Transverse colon (tissue), 4 donors: ENCODE results near the gene TROAP.

Experiments used
- POLR2A ChIP-seq: fragments of 450-650 bp; IDR thresholded peaks from one replicate; pipeline ENCODE4 v1.6.1; 2016; ENCODE audit warnings: antibody characterized with exemption, mild to moderate bottlenecking, moderate library complexity
- POLR2AphosphoS5 ChIP-seq, 3 donors: sonication (generic); formaldehyde crosslinking; IDR thresholded peaks; one replicate each; pipeline ENCODE4 v1.6.1; 2016; ENCODE audit warnings: antibody characterized with exemption in 3 of 3
- TF ChIP-seq, protein P1 (sequence below), 5 experiments: fragments of 200-600 bp in 3 of 5; fragments of 450-650 bp in 2 of 5; sonication (generic) in 3 of 5; IDR thresholded peaks; 1 replicate in 2 of 5; 2 replicates in 3 of 5; pipeline ENCODE4 v1.5.1; 2016 to 2017; ENCODE audit warnings: antibody characterized with exemption in 5 of 5, inconsistent platforms in 3 of 5, mild to moderate bottlenecking in 2 of 5, moderate library complexity in 1 of 5

DNA sequence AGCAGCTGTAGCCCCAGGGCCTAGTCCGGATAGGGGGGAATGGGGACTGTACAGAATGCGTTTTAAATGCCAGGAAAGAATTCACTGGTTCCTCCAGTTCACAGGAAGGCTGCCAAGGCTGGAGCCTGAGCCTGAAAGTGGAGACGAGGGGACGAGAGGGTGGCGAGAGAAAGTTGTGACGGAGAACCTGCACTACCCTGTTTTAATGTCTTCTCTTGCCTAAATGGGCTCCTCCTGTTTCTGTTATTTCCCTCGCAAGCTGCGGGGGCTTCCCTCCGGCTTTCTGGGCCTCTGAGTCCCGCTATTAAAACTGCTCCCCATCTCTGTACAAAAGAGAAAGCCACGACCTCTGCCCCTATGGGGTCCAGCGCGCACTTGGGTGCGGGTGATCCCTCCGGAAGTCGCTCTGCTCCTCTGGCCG, 9.4 kb downstream of the TROAP start:
- TF ChIP-seq, protein P1, sequence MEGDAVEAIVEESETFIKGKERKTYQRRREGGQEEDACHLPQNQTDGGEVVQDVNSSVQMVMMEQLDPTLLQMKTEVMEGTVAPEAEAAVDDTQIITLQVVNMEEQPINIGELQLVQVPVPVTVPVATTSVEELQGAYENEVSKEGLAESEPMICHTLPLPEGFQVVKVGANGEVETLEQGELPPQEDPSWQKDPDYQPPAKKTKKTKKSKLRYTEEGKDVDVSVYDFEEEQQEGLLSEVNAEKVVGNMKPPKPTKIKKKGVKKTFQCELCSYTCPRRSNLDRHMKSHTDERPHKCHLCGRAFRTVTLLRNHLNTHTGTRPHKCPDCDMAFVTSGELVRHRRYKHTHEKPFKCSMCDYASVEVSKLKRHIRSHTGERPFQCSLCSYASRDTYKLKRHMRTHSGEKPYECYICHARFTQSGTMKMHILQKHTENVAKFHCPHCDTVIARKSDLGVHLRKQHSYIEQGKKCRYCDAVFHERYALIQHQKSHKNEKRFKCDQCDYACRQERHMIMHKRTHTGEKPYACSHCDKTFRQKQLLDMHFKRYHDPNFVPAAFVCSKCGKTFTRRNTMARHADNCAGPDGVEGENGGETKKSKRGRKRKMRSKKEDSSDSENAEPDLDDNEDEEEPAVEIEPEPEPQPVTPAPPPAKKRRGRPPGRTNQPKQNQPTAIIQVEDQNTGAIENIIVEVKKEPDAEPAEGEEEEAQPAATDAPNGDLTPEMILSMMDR (IDR thresholded peaks at IDR 0.05), result no peak
- TF ChIP-seq POLR2A (no peak), POLR2AphosphoS5 (IDR thresholded peaks at IDR 0.05) (no peak)
